ENCODE measurements around the gene GRK4. TPM values are rescaled to one million over a fixed set of nuclear protein-coding genes. Genes with fewer than 3 reads are reported as not detected.

Gene GRK4
- total and polyA plus RNA-seq, 10 of the 15 experiments (the other 5 are each of a cell fraction or from before 2014, with no cell fraction given), result 1.1 to 4.0 (median 2.5) TPM

GRCh38 chr4:3066836-3067400, 103.5 kb downstream of the GRK4 start:
- no peak for FAIRE-seq
- Histone ChIP-seq H3K27ac (ENCODE audit: control insufficient read depth, insufficient read depth) (no peak overlapping the region), H3K4me2 (ENCODE audit: control insufficient read depth, insufficient read depth) (no peak overlapping the region), H3K27me3 (replicated peaks in 1 of 2; ENCODE audit: control insufficient read depth in 2 of 2, insufficient read depth in 2 of 2, low read length in 1 of 2) (no peaks in the 10 kb centered on the region), H3K9me3 (replicated peaks; ENCODE audit: control insufficient read depth, insufficient read depth, low read length) (no peaks in the 10 kb centered on the region), H3K79me2 (ENCODE audit: control insufficient read depth, insufficient read depth, low read length) (no peaks in the 10 kb centered on the region), H2AFZ (ENCODE audit: control insufficient read depth, low read depth, low read length) (no peak overlapping the region), H3K4me1 (ENCODE audit: control insufficient read depth, insufficient read depth, low read length) (no peaks in the 10 kb centered on the region), H4K20me1 (ENCODE audit: control insufficient read depth, insufficient read depth) (no peaks in the 10 kb centered on the region), H3K9ac (ENCODE audit: control insufficient read depth, insufficient read depth, low read length) (no peak overlapping the region), H3K4me3 (no peak overlapping the region), H3K36me3 (ENCODE audit: control insufficient read depth in 2 of 2, insufficient read depth in 2 of 2, low read length in 1 of 2) (no peaks in the 10 kb centered on the region)
- no TSS peak for BruUV-seq (replicated peaks)
- ChIA-PET SMC1A (ENCODE audit: uncharacterized antibody, unreplicated experiment) (no interaction called here), RAD21 (ENCODE audit: unreplicated experiment) (interaction anchor here (0.6 kb wide), 1 partner anchor 437 kb away, joined by 3 read pairs; no protein-coding TSS in a partner anchor), POLR2A (no interaction called here), CTCF (interaction anchor here (2.4 kb wide), 1 partner anchor 19 kb away, joined by 7 read pairs; no protein-coding TSS in a partner anchor)
- intact Hi-C loops (cut with micrococcal nuclease; ENCODE audit: unreplicated experiment), result no loop called here
- ATAC-seq, result no peak
- TF ChIP-seq TCF3 (IDR thresholded peaks at IDR 0.05; ENCODE audit: borderline replicate concordance, insufficient read depth, low read depth, low read length), result no peak
- TF ChIP-seq RB1 (IDR thresholded peaks at IDR 0.05; ENCODE audit: borderline replicate concordance), result no peak
- no peak for TF ChIP-seq USF2 (IDR thresholded peaks at IDR 0.05; ENCODE audit: borderline replicate concordance, low read depth, low read length)
- TF ChIP-seq RCOR1 (conservative IDR thresholded peaks at IDR 0.05; ENCODE audit: low read depth, low read length), result no peak
- no peak for TF ChIP-seq ZBTB4 (CRISPR knock-in tag; IDR thresholded peaks at IDR 0.05)
- no peak for TF ChIP-seq ZNF384 (IDR thresholded peaks at IDR 0.05; ENCODE audit: borderline replicate concordance, low read depth, low read length)
- TF ChIP-seq NFYB (IDR thresholded peaks at IDR 0.05; ENCODE audit: insufficient read depth, low read depth, low read length), result no peak
- no peak for TF ChIP-seq BCL11A (IDR thresholded peaks at IDR 0.05; ENCODE audit: low read depth, low read length)
- no peak for TF ChIP-seq PBX3 (IDR thresholded peaks at IDR 0.05; ENCODE audit: insufficient replicate concordance, low read depth, low read length)
- TF ChIP-seq STAT1 (conservative IDR thresholded peaks at IDR 0.05), result no peak
- no peak for TF ChIP-seq BRCA1 (IDR thresholded peaks at IDR 0.05; ENCODE audit: low read depth, low read length)
- TF ChIP-seq NR2C1 (IDR thresholded peaks at IDR 0.05), result no peak
- in situ Hi-C loops (cut with MboI), result no loop called here
- DNase-seq (ENCODE audit: low read depth, low spot score), result no peak
- WGBS (ENCODE audit: insufficient coverage, insufficient replicate concordance, low lambda C conversion rate, missing lambda C conversion rate), result 83% methylated on average over 6 of the region's 6 CpGs
